Osteocyte (in vitro differentiated cells): ENCODE measurements around the gene CTDSPL. TPM values are rescaled to one million over a fixed set of nuclear protein-coding genes. Genes with fewer than 3 reads are reported as not detected.
A peak's percentile ranks its signal among the peaks of the same experiment; 100 is the strongest.

Experiments
- DNase-seq: peaks from one replicate; pipeline ENCODE4 v3.0.0; 2021; ENCODE audit warnings: mixed read lengths; ENCODE audit not compliant: unreplicated experiment; ENCODE audit errors: extremely low spot score
- H3K27ac Mint-ChIP-seq: one replicate; pipeline ENCODE4 v1.8.0; 2021; ENCODE audit warnings: mild to moderate bottlenecking, mixed read lengths; ENCODE audit not compliant: unreplicated experiment
- H3K27me3 Mint-ChIP-seq: one replicate; pipeline ENCODE4 v1.8.0; 2021; ENCODE audit warnings: mixed read lengths; ENCODE audit not compliant: unreplicated experiment
- H3K36me3 Mint-ChIP-seq: one replicate; pipeline ENCODE4 v1.8.0; 2021; ENCODE audit warnings: mixed read lengths; ENCODE audit not compliant: unreplicated experiment
- H3K4me1 Mint-ChIP-seq: one replicate; pipeline ENCODE4 v1.8.0; 2021; ENCODE audit warnings: mixed read lengths; ENCODE audit not compliant: unreplicated experiment
- H3K4me3 Mint-ChIP-seq: one replicate; pipeline ENCODE4 v1.8.0; 2021; ENCODE audit warnings: mild to moderate bottlenecking, moderate library complexity, mixed read lengths; ENCODE audit not compliant: unreplicated experiment
- H3K9me3 Mint-ChIP-seq: one replicate; pipeline ENCODE4 v1.8.0; 2021; ENCODE audit warnings: mixed read lengths; ENCODE audit not compliant: unreplicated experiment
- CTCF ChIP-seq: fragments of 200-600 bp; sonication (generic); IDR thresholded peaks from 2 replicates; pipeline ENCODE4 v1.5.0; 2021; ENCODE audit warnings: antibody characterized with exemption, mild to moderate bottlenecking, moderate library complexity
- total RNA-seq: library from RNA; stranded (reverse); gene quantifications from 2 replicates; pipeline ENCODE4 v1.2.1, GENCODE V29; 2021

CTDSPL gene
- total RNA-seq, 1 donor from 2014 or later, result 71.6 TPM

GRCh38 chr3:38000965-38001455 is 139.3 kb downstream of the CTDSPL start:
- no peak for TF ChIP-seq CTCF
- no peak for DNase-seq
- Mint-ChIP-seq H3K9me3 (no peaks in the 10 kb centered on the region), H3K27ac (no peak overlapping the region), H3K36me3 (no peaks in the 10 kb centered on the region), H3K27me3 (no peaks in the 10 kb centered on the region), H3K4me3 (no peak overlapping the region), H3K4me1 (peaks cover 21% of the 10 kb centered on the region)

- Mint-ChIP-seq H3K4me1 (peaks cover 20% of the 10 kb centered on the region), H3K9me3 (no peaks in the 10 kb centered on the region), H3K27me3 (no peaks in the 10 kb centered on the region), H3K27ac (no peak overlapping the region), H3K36me3 (no peaks in the 10 kb centered on the region), H3K4me3 (no peak overlapping the region)
- peak; percentile 22 for TF ChIP-seq CTCF
- no peak for DNase-seq
Measured at GRCh38 chr3:38001456-38002081, 139.9 kb downstream of the CTDSPL start.

- no peaks in the 10 kb centered on the region for H3K27me3 Mint-ChIP-seq
- H3K4me1 Mint-ChIP-seq, result peaks cover 16% of the 10 kb centered on the region
Measured at GRCh38 chr3:38002291-38002876, 140.7 kb downstream of the CTDSPL start.

GRCh38 chr3:38002940-38003339 is 141.3 kb downstream of the CTDSPL start:
- Mint-ChIP-seq H3K4me1 (peaks cover 16% of the 10 kb centered on the region), H3K36me3 (no peaks in the 10 kb centered on the region), H3K9me3 (no peaks in the 10 kb centered on the region), H3K27ac (peak overlapping the region; percentile 63), H3K27me3 (no peaks in the 10 kb centered on the region), H3K4me3 (no peak overlapping the region)
- TF ChIP-seq CTCF, result no peak
- DNase-seq, result no peak

More at GRCh38 chr3:38002291-38002876, 140.7 kb downstream of the CTDSPL start:
- no peak for TF ChIP-seq CTCF
- no peak overlapping the region for H3K4me3 Mint-ChIP-seq
- no peaks in the 10 kb centered on the region for H3K9me3 Mint-ChIP-seq
- DNase-seq, result no peak
- H3K27ac Mint-ChIP-seq, result no peak overlapping the region
- H3K36me3 Mint-ChIP-seq, result no peaks in the 10 kb centered on the region

GRCh38 chr3:38003371-38003816 is 141.7 kb downstream of the CTDSPL start:
- no peak overlapping the region for H3K4me3 Mint-ChIP-seq
- H3K27ac Mint-ChIP-seq, result no peak overlapping the region
- peaks cover 12% of the 10 kb centered on the region for H3K4me1 Mint-ChIP-seq
- H3K36me3 Mint-ChIP-seq, result no peaks in the 10 kb centered on the region
- H3K9me3 Mint-ChIP-seq, result no peaks in the 10 kb centered on the region
- no peaks in the 10 kb centered on the region for H3K27me3 Mint-ChIP-seq
- DNase-seq, result no peak
- TF ChIP-seq CTCF, result peak; percentile 89
